ENCODE measurements around the gene PPP1R37. TPM values are rescaled to one million over a fixed set of nuclear protein-coding genes. Genes with fewer than 3 reads are reported as not detected.

The PPP1R37 gene
- total and polyA plus RNA-seq, 5 donors = 16.5 to 24.9 (median 19.0) TPM

DNA sequence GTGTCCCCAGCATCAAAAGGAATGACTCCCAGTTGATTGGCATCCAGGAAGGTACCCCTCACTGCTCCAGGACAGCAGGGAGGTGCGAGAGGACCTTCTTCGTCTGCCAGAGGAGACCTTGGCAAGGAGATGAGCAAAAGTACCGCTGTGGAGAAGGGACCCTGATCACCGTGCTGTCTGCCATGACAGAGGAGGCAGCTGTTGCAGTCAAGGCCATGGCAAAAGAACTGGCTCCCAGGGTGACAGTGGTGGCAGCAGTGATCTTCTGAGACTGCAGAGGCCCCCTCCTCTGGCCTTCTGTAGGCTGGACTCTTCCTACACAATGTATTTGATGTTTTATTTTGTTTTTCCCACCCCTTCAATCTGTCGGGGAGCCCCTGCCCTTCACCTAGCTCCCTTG, 35.8 kb downstream of the PPP1R37 start:
- DNase-seq (no peak), ATAC-seq (no peak)
- H3K27me3 ChIP-seq (ENCODE audit: control insufficient read depth, insufficient read depth) = no peaks in the 10 kb centered on the region
- H3K27ac ChIP-seq (ENCODE audit: low read length) = no peak overlapping the region
- intact Hi-C loops (cut with DNase I) = no loop called here
- no peaks in the 10 kb centered on the region for H3K9me3 ChIP-seq (ENCODE audit: control insufficient read depth, low read length)
- WGBS = 91% methylated on average over 5 of the region's 5 CpGs
- H3K4me3 ChIP-seq (ENCODE audit: low read length) = no peak overlapping the region
- H3K4me1 ChIP-seq (ENCODE audit: control insufficient read depth, insufficient read depth, low read length) = no peaks in the 10 kb centered on the region

DNA sequence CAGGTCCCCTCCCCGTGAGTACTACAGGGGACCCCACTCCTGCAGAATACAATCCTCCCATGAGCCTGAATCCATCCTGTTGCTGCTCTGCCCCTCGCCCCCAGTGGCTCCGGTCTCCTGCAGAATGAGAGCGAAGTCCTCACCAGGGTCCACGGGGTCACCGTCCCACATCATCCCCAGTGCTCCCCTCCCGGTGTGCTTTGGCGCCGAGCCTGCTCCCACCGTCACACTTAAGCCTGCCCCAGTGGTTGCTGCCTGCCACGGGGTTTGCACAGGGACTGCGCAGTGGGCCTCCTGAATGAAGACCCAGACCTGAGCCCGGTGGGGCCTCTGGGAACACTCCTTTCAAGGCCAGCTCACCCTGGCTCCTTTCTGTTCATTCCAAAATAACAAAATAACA, 37.3 kb downstream of the PPP1R37 start:
- Histone ChIP-seq H3K4me1 (ENCODE audit: control insufficient read depth, insufficient read depth, low read length) (no peaks in the 10 kb centered on the region), H3K27me3 (ENCODE audit: control insufficient read depth, insufficient read depth) (no peaks in the 10 kb centered on the region), H3K9me3 (ENCODE audit: control insufficient read depth, low read length) (no peaks in the 10 kb centered on the region), H3K4me3 (ENCODE audit: low read length) (no peak overlapping the region), H3K27ac (ENCODE audit: low read length) (no peak overlapping the region)
- no peak for ATAC-seq
- 90% methylated on average over 13 of the region's 13 CpGs for WGBS
- intact Hi-C loops (cut with DNase I) = no loop called here
- peak in 1 of 3 donors; percentile 46 for DNase-seq

DNA sequence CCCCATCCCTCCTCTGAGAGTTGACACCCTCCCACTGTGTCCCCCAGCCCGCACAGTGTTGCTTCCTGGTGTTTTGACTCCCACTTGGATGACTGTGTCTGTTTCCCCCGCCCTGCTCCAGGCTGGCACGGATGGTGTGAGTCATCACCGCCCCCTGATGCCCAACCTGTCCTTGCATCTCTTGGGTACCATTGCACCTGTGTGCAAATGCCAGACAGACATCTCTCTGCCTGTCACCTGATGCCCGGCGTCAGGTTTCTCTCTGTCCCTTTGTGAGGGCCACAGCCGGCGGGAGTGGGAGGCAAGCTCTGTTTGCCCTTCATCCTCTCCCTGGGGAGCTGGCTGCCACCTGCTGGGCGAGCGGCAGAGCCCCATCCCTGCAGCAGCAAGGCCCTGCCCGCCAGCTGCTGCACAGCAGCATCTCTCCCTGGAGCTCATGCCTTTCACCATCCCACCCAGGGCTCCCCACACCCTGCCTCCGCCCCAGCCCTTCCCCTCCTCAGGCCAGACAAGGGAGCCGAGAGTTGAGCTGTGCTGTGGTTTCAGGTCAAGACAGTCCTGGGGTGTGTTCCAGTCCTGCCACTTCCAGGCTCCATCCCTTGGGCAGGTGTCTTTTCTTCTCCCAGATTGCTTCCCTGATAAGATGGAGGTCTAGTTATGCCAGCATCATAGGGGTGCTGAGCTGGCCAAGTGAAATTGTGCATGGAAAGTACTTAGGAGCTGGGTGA, 38.1 kb downstream of the PPP1R37 start:
- Histone ChIP-seq H3K9me3 (ENCODE audit: control insufficient read depth, low read length) (no peaks in the 10 kb centered on the region), H3K4me1 (ENCODE audit: control insufficient read depth, insufficient read depth, low read length) (no peaks in the 10 kb centered on the region), H3K4me3 (ENCODE audit: low read length) (no peak overlapping the region), H3K27me3 (ENCODE audit: control insufficient read depth, insufficient read depth) (no peaks in the 10 kb centered on the region), H3K27ac (ENCODE audit: low read length) (no peak overlapping the region)
- peak in 1 of 3 donors; percentile 46 for DNase-seq
- WGBS = 65% methylated on average over 13 of the region's 13 CpGs
- ATAC-seq = no peak
- intact Hi-C loops (cut with DNase I) = no loop called here

DNA sequence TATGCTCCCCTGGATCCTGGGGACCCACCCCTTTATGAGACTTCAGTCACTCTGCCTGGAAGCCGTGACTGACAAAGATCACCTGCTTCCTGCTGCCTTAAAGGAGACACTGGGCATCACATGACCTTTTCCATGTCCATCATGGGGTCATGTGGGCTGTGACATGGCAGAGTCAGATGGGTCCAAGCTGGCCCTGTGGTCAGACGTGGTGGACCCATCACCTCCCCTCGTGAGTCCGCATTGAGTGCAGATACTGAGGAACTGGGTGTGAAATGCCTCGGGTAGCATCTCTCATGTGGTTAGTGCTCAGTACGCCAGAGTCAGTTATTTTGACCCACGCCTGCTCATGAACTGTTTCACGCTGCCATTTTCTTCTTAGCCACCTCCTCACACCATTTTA, 40.7 kb downstream of the PPP1R37 start:
- H3K9me3 ChIP-seq (ENCODE audit: control insufficient read depth, low read length) = no peaks in the 10 kb centered on the region
- intact Hi-C loops (cut with DNase I) = no loop called here
- WGBS = 85% methylated on average over 8 of the region's 8 CpGs
- DNase-seq = no peak
- H3K27me3 ChIP-seq (ENCODE audit: control insufficient read depth, insufficient read depth) = no peaks in the 10 kb centered on the region
- no peak for ATAC-seq
- no peak overlapping the region for H3K27ac ChIP-seq (ENCODE audit: low read length)
- H3K4me3 ChIP-seq (ENCODE audit: low read length) = no peak overlapping the region
- peaks cover 1% of the 10 kb centered on the region for H3K4me1 ChIP-seq (ENCODE audit: control insufficient read depth, insufficient read depth, low read length)

DNA sequence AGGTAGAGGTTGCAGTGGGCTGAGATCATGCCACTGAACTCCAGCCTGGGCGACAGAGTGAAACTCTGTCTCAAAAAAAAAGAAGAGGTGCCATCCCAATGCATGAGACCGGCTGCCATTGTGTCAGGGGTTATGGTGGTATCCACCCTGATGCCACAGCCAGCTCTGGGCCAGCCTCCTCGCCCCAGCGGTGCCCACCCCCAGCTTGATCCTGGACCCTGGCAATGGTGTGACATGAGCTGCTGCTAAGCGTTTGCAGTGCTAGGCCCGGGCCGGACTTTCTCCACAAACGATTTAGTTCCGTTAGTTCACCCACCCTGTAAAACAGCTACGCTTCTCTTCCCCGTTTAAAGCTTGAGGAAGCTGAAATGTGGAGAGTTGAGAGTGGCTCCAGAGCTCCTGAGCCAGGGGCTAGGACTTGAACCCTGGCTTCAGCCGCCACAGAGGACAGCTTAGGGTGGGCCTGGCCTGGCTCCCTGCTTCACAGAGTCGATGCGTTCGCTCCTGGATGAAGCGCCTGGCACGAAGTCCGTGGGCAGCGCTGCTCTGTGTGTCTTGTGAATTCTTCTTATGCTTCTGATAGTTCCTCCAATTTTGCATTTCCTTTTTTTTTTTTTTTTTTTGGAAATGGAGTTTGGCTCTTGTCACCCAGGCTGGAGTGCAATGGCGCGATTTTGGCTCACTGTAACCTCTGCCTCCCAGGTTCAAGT, 42.4 kb downstream of the PPP1R37 start:
- H3K9me3 ChIP-seq (ENCODE audit: control insufficient read depth, low read length) = no peaks in the 10 kb centered on the region
- 95% methylated on average over 21 of the region's 21 CpGs for WGBS
- intact Hi-C loops (cut with DNase I) = no loop called here
- no peak overlapping the region for H3K4me3 ChIP-seq (ENCODE audit: low read length)
- no peak for DNase-seq
- no peak for ATAC-seq
- no peak overlapping the region for H3K27ac ChIP-seq (ENCODE audit: low read length)
- H3K27me3 ChIP-seq (ENCODE audit: control insufficient read depth, insufficient read depth) = no peaks in the 10 kb centered on the region
- peaks cover 1% of the 10 kb centered on the region for H3K4me1 ChIP-seq (ENCODE audit: control insufficient read depth, insufficient read depth, low read length)

DNA sequence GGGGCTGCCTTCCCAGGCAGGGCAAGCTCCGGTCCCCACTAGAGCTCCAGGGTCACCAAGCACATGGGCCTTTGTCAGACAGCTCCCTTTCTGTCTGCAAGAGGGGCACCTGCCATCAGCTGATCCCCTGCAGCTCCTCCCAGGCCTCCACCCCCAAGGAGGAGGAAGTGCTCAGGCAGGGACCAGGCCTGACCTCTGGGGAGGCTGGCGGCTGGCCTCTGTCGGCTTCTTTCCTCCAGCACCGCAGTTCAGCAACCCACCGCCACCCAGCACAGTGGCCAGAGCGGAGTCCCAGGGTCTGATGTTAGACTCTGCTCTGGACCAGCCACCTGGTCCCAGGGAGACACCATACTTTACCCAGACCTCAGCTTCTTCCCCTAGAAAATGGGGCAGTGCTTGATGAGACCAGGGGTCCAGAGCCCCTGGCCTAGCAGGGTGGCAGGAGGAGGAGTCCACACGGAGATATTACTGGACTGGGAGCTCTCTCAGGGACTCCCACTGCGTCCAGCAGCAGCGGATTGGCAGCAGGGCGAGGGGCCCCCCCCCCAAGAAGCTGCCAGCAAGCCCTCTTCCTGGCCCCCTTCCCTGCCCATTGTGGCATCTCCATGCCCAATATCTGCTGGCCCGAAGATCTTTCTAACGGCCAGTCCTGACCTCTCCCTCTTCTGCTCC, 43.7 kb downstream of the PPP1R37 start:
- intact Hi-C loops (cut with DNase I) = no loop called here
- Histone ChIP-seq H3K9me3 (ENCODE audit: control insufficient read depth, low read length) (no peaks in the 10 kb centered on the region), H3K4me1 (ENCODE audit: control insufficient read depth, insufficient read depth, low read length) (peaks cover 1% of the 10 kb centered on the region), H3K27ac (ENCODE audit: low read length) (no peak overlapping the region), H3K4me3 (ENCODE audit: low read length) (no peak overlapping the region), H3K27me3 (ENCODE audit: control insufficient read depth, insufficient read depth) (no peaks in the 10 kb centered on the region)
- whole genome bisulfite sequencing = 58% methylated on average over 12 of the region's 12 CpGs
- peak in 1 of 3 donors; percentile 49 for DNase-seq
- ATAC-seq = peak in 1 of 2 donors; percentile 14

DNA sequence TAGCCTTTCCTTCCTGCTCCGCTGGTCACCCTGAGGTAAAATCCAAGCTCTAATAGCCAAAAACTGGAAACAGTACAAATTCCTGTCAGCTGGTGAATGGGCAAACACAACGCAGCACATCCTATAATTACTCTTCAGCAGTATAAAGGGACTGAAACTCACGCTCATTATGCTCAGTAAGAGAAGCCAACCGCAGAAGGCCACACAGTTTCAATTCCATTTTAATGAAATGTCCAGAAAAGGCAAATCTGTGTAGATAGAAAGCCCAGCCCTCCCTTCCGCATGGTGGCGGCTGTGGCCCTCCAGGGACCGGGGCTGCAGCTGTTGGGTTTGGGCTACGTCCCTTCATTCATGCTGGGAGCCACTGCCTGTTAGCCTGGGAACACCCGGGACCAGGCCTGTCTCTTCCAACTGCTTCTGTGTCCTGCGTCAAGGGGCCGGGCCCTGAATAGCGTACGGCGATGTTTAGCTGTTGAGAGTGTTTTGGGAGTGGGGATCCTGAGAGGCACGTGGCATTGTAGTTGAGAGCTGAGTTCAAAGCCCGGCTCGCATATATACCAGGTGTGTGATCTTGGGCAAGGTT, 44.3 kb downstream of the PPP1R37 start:
- ATAC-seq (peak; percentile 78 to 83), DNase-seq (peak; percentile 69 to 89 (median 87))
- 45% methylated on average over 17 of the region's 17 CpGs for WGBS
- intact Hi-C loops (cut with DNase I) = no loop called here
- no peak overlapping the region for H3K4me3 ChIP-seq (ENCODE audit: low read length)
- no peak overlapping the region for H3K27ac ChIP-seq (ENCODE audit: low read length)
- no peaks in the 10 kb centered on the region for H3K9me3 ChIP-seq (ENCODE audit: control insufficient read depth, low read length)
- H3K27me3 ChIP-seq (ENCODE audit: control insufficient read depth, insufficient read depth) = no peaks in the 10 kb centered on the region
- H3K4me1 ChIP-seq (ENCODE audit: control insufficient read depth, insufficient read depth, low read length) = peaks cover 1% of the 10 kb centered on the region

DNA sequence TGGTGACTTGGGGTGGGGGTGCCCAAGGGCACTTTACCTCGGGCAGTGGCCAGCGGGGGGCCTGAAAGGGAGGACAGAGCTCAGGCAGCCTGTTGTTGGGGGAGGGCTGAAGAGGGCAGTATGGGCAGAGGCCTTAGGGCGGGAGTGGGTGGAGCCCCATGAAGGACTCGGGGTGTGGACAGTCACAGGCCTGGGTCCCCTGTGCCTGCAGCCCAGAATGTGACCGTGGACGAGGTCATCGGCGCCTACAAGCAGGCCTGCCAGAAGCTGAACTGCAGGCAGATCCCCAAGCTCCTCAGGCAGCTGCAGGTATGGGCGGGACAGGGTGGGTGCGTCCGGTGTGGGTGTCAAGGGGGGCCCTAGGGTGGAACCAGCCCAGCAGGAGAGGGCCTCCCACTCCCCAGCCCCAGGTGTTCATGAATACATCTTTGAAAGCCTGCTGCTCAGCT, 45.3 kb downstream of the PPP1R37 start:
- WGBS = 83% methylated on average over 11 of the region's 11 CpGs
- Histone ChIP-seq H3K4me3 (ENCODE audit: low read length) (no peak overlapping the region), H3K27me3 (ENCODE audit: control insufficient read depth, insufficient read depth) (no peaks in the 10 kb centered on the region), H3K27ac (ENCODE audit: low read length) (no peak overlapping the region), H3K9me3 (ENCODE audit: control insufficient read depth, low read length) (no peaks in the 10 kb centered on the region), H3K4me1 (ENCODE audit: control insufficient read depth, insufficient read depth, low read length) (peaks cover 1% of the 10 kb centered on the region)
- ATAC-seq (no peak), DNase-seq (no peak)
- intact Hi-C loops (cut with DNase I) = no loop called here

DNA sequence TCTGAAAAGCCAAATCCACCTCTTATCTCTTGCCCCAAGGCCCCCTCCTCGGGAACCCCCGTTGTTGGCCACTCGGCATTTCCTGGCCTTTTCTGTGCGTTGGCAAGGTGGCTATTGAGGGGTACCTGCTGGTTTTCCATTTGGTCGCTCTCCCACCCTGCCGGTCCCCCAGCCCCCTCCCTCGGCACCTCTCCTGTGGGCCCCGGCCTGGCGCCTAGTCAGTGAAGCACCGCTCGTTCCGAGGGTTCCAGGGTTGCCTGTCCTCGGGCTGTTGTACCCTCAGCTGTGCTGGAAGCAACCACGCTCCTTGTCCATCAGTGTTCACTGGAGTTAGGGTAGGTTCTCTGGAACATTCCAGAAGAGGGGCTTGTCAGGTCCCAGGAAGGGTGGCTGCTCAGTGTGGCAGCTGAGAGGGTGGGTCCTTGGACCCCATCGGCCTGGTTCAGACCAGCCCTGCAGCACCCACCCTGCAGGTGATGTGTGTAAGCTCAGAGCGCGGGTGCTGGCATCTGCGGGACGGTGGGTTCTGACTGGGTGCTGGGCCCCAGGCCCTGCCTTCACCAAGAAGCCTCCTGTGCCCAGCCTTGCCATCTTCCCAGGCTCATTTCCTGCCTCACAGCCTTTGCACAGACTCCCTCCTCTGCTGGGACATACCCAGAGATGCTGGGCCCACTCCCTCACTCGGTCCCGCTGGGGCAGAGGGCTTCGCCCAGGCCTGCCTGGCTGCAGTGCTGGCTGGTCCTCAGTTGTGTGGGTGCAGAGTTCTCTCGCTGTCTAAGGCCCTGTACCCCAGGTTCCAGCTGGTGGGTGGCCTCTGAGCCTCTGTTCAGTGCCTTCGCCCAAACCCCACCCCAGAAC, 46.5 kb downstream of the PPP1R37 start:
- ATAC-seq = no peak
- no peaks in the 10 kb centered on the region for H3K9me3 ChIP-seq (ENCODE audit: control insufficient read depth, low read length)
- no peak for DNase-seq
- H3K4me1 ChIP-seq (ENCODE audit: control insufficient read depth, insufficient read depth, low read length) = peaks cover 1% of the 10 kb centered on the region
- intact Hi-C loops (cut with DNase I) = no loop called here
- WGBS = 95% methylated on average over 24 of the region's 24 CpGs
- H3K27ac ChIP-seq (ENCODE audit: low read length) = no peak overlapping the region
- no peaks in the 10 kb centered on the region for H3K27me3 ChIP-seq (ENCODE audit: control insufficient read depth, insufficient read depth)
- no peak overlapping the region for H3K4me3 ChIP-seq (ENCODE audit: low read length)

DNA sequence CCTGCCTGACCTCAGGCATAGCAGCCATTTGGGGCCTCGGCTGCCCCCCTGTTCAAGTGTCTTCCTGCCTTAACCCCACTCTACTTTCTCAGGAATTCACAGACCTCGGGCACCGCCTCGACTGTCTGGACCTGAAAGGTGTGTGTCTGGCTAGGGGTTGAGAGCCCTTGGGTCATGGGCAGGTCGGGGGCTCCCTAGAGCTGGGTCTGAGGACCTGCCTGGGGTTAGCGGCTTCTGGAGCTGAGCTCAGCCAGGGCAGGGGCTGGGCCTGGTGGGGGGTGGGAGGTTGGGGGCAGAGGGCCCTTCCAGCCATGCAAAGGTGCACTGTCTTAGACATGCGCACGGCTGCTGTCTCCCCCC, 47.1 kb downstream of the PPP1R37 start:
- Histone ChIP-seq H3K27ac (ENCODE audit: low read length) (no peak overlapping the region), H3K4me3 (ENCODE audit: low read length) (no peak overlapping the region), H3K4me1 (ENCODE audit: control insufficient read depth, insufficient read depth, low read length) (peaks cover 1% of the 10 kb centered on the region), H3K9me3 (ENCODE audit: control insufficient read depth, low read length) (no peaks in the 10 kb centered on the region), H3K27me3 (ENCODE audit: control insufficient read depth, insufficient read depth) (no peaks in the 10 kb centered on the region)
- no peak for DNase-seq
- no peak for ATAC-seq
- intact Hi-C loops (cut with DNase I) = no loop called here
- 92% methylated on average over 8 of the region's 8 CpGs for WGBS
